Neutrophil (primary cell): ENCODE data around the gene UBXN10.

Experiments used
- H3K27ac ChIP-seq: fragments of 200-600 bp; sonication (generic); 2 replicates; pipeline ENCODE4 v1.5.1; 2016; ENCODE audit warnings: mild to moderate bottlenecking, moderate library complexity
- H3K27me3 ChIP-seq: fragments of 200-600 bp; sonication (generic); 2 replicates; pipeline ENCODE4 v1.6.0; 2016; ENCODE audit warnings: mild to moderate bottlenecking
- H3K36me3 ChIP-seq: fragments of 200-600 bp; sonication (generic); 2 replicates; pipeline ENCODE4 v1.5.1; 2017
- H3K4me1 ChIP-seq, 2 experiments: fragments of 200-600 bp in 1 of 2; sonication (generic) in 1 of 2; 1 replicate in 1 of 2; 2 replicates in 1 of 2; pipeline versions ENCODE4 v1.5.1 to v1.6.1; 2013 to 2016; ENCODE audit warnings: low read depth in 1 of 2, low read length in 1 of 2, mild to moderate bottlenecking in 1 of 2, moderate library complexity in 1 of 2; ENCODE audit not compliant: control insufficient read depth in 1 of 2, insufficient read depth in 1 of 2
- H3K4me3 ChIP-seq, 2 experiments: fragments of 200-600 bp in 1 of 2; sonication (generic) in 1 of 2; 1 replicate in 1 of 2; 2 replicates in 1 of 2; pipeline ENCODE4 v1.5.1; 2013 to 2016; ENCODE audit warnings: low read depth in 1 of 2, low read length in 1 of 2, mild to moderate bottlenecking in 1 of 2, moderate library complexity in 1 of 2
- H3K9me3 ChIP-seq: fragments of 200-600 bp; sonication (generic); 2 replicates; pipeline ENCODE4 v1.5.1; 2016
- TF ChIP-seq, protein P1 (sequence below): fragments of 200-600 bp; sonication (generic); IDR thresholded peaks from 2 replicates; pipeline ENCODE4 v1.5.1; 2016; ENCODE audit warnings: antibody characterized with exemption

Gene UBXN10

GRCh38 chr1:20191266-20191825, 5.5 kb downstream of the UBXN10 start:
- Histone ChIP-seq H3K9me3 (no peaks in the 10 kb centered on the region), H3K27me3 (peaks cover 81% of the 10 kb centered on the region), H3K27ac (no peak overlapping the region), H3K4me3 (no peak overlapping the region), H3K36me3 (no peaks in the 10 kb centered on the region), H3K4me1 (no peaks in the 10 kb centered on the region)
- TF ChIP-seq, protein P1, sequence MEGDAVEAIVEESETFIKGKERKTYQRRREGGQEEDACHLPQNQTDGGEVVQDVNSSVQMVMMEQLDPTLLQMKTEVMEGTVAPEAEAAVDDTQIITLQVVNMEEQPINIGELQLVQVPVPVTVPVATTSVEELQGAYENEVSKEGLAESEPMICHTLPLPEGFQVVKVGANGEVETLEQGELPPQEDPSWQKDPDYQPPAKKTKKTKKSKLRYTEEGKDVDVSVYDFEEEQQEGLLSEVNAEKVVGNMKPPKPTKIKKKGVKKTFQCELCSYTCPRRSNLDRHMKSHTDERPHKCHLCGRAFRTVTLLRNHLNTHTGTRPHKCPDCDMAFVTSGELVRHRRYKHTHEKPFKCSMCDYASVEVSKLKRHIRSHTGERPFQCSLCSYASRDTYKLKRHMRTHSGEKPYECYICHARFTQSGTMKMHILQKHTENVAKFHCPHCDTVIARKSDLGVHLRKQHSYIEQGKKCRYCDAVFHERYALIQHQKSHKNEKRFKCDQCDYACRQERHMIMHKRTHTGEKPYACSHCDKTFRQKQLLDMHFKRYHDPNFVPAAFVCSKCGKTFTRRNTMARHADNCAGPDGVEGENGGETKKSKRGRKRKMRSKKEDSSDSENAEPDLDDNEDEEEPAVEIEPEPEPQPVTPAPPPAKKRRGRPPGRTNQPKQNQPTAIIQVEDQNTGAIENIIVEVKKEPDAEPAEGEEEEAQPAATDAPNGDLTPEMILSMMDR: no peak

DNA sequence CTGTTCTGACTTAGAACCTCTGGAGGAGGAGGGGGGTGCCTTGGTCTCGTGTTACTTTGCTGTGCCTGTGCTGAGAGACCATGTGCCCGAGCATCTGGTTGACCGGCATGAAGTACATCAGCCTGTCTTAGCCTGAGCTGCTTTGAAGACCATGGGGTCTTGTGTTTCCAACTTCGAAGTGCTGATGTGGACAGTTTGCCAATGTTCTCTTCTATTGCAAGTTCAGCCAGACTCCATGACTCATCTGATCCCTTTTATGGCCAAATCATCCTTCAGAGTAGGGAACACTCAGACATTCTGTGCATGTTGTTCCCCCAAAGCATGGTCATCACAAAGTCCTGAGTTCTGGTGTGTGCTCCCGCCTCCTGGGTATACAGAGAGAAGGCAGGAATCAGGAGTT, 6.5 kb downstream of the UBXN10 start:
- H3K4me1 ChIP-seq: no peaks in the 10 kb centered on the region
- TF ChIP-seq, protein P1: no peak
- no peaks in the 10 kb centered on the region for H3K36me3 ChIP-seq
- no peak overlapping the region for H3K27ac ChIP-seq
- H3K27me3 ChIP-seq: peaks cover 72% of the 10 kb centered on the region
- no peaks in the 10 kb centered on the region for H3K9me3 ChIP-seq
- no peak overlapping the region for H3K4me3 ChIP-seq

GRCh38 chr1:20192871-20193411, 7.0 kb downstream of the UBXN10 start:
- Histone ChIP-seq H3K27ac (no peak overlapping the region), H3K4me1 (no peaks in the 10 kb centered on the region), H3K36me3 (no peaks in the 10 kb centered on the region), H3K27me3 (peaks cover 72% of the 10 kb centered on the region), H3K4me3 (no peak overlapping the region), H3K9me3 (no peaks in the 10 kb centered on the region)
- TF ChIP-seq, protein P1: no peak

DNA sequence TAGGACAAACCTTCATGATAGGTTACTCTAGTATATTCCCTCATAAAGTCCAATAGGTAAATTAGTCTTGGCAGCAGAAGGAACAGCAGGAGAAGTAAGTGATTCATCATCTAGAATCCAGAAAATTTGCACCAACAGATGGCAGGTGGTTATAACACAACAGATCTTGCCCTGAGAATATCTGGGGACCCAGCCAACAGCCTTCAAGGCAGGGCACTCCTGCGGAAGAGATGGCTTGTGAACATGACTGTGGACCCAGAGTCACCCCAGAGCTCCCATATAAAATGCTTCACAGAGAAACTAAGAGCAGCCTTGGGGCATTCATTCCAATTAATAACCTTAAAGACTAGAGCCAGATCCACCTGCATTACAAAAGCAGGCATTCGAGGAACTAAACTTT, 8.3 kb downstream of the UBXN10 start:
- H3K9me3 ChIP-seq: no peaks in the 10 kb centered on the region
- H3K4me3 ChIP-seq: no peak overlapping the region
- no peak overlapping the region for H3K27ac ChIP-seq
- H3K27me3 ChIP-seq: peaks cover 71% of the 10 kb centered on the region
- no peaks in the 10 kb centered on the region for H3K4me1 ChIP-seq
- TF ChIP-seq, protein P1: no peak
- no peaks in the 10 kb centered on the region for H3K36me3 ChIP-seq

GRCh38 chr1:20194757-20195461, 9.0 kb downstream of the UBXN10 start:
- TF ChIP-seq, protein P1: no peak
- Histone ChIP-seq H3K4me1 (no peaks in the 10 kb centered on the region), H3K4me3 (no peak overlapping the region), H3K36me3 (no peaks in the 10 kb centered on the region), H3K27ac (no peak overlapping the region), H3K9me3 (no peaks in the 10 kb centered on the region), H3K27me3 (peaks cover 71% of the 10 kb centered on the region)
